K562 (cell line): Measurements from ENCODE around the gene OPRL1. TPM values are rescaled to one million over a fixed set of nuclear protein-coding genes. Genes with fewer than 3 reads are reported as not detected.

Source experiments
- CBX1 ChIP-seq: sonication (generic); IDR thresholded peaks from 2 replicates; pipeline ENCODE4 v1.6.1; 2016; ENCODE audit warnings: antibody characterized with exemption, low read depth, mild to moderate bottlenecking
- CREM ChIP-seq: IDR thresholded peaks from 2 replicates; pipeline ENCODE4 v1.6.1; 2014; ENCODE audit warnings: antibody characterized with exemption, low read depth
- GABPB1 ChIP-seq: sonication (generic); formaldehyde crosslinking; IDR thresholded peaks from 2 replicates; pipeline ENCODE4 v1.8.0; 2022; ENCODE audit warnings: mild to moderate bottlenecking, missing genetic modification reagents
- GTF2A2 ChIP-seq: IDR thresholded peaks from 2 replicates; pipeline ENCODE4 v1.6.1; 2016; ENCODE audit warnings: mild to moderate bottlenecking, missing genetic modification characterization, missing compliant biosample characterization
- GTF2E2 ChIP-seq: fragments of 200-800 bp; sonication (Bioruptor generic); IDR thresholded peaks from 2 replicates; pipeline ENCODE4 v1.6.1; 2016; ENCODE audit warnings: missing genetic modification characterization, missing compliant biosample characterization
- POLR2A ChIP-seq: fragments of 450-650 bp; conservative IDR thresholded peaks from 2 replicates; pipeline ENCODE4 v1.6.1; 2016
- PYGO2 ChIP-seq: fragments of 450-650 bp; IDR thresholded peaks from 2 replicates; pipeline ENCODE4 v1.6.1; 2016; ENCODE audit warnings: mild to moderate bottlenecking, missing genetic modification characterization, moderate library complexity, missing compliant biosample characterization
- REST ChIP-seq, 2 experiments: fragments of 450-650 bp; formaldehyde crosslinking in 1 of 2; IDR thresholded peaks; 2 replicates each; pipeline versions ENCODE4 v1.4.0 to v1.6.1; 2014 to 2020; ENCODE audit warnings: mild to moderate bottlenecking in 2 of 2, borderline replicate concordance in 1 of 2, low read depth in 1 of 2
- SRF ChIP-seq, 2 experiments: fragments of 250-450, 450-650 bp in 1 of 2; sonication (Bioruptor Pico) in 1 of 2; sonication (generic) in 1 of 2; formaldehyde crosslinking; IDR thresholded peaks; 2 replicates each; pipeline versions ENCODE4 v1.5.0 to v1.5.1; 2020 to 2022; ENCODE audit warnings: mild to moderate bottlenecking in 1 of 2, missing genetic modification reagents in 1 of 2
- SRSF7 ChIP-seq: fragments of 200-400 bp; formaldehyde crosslinking; optimal IDR thresholded peaks from 2 replicates; pipeline ENCODE3; 2017; ENCODE audit warnings: mild to moderate bottlenecking, low read depth, low read length
- ZNF57 ChIP-seq: fragments of 450-650 bp; formaldehyde crosslinking; IDR thresholded peaks from 2 replicates; pipeline ENCODE4 v1.4.0; 2020; ENCODE audit warnings: mild to moderate bottlenecking, moderate library complexity
- ZNF644 ChIP-seq: fragments of 200-800 bp; sonication (Bioruptor generic); IDR thresholded peaks from 2 replicates; pipeline ENCODE4 v1.6.1; 2016; ENCODE audit warnings: low read depth, missing genetic modification characterization, missing compliant biosample characterization
- ZSCAN32 ChIP-seq: fragments of 450-650 bp; formaldehyde crosslinking; IDR thresholded peaks from 2 replicates; pipeline ENCODE4 v1.4.0; 2020; ENCODE audit warnings: mild to moderate bottlenecking, moderate library complexity
- polyA plus RNA-seq, 8 experiments: library from polyadenylated mRNA; depleted of rRNA in 4 of 8; stranded (reverse) in 5 of 8; unstranded in 3 of 8; fragments of >200 nt; fragmentation: Nextera tagmentation in 2 of 8; fragmentation: Illumina TruSeq in 1 of 8; extraction: Ambion mirVana in 2 of 8; extraction: Trizol in 1 of 8; gene quantifications; 2 replicates each; pipeline versions ENCODE4 v1.2.1 to v1.2.3, GENCODE V29; 2011 to 2014; ENCODE audit warnings: inconsistent platforms in 1 of 8, missing spikeins in 1 of 8
- total RNA-seq, 7 experiments: library from RNA; depleted of rRNA in 6 of 7; stranded (reverse); fragments of >200 nt in 6 of 7; fragmentation: Illumina TruSeq in 2 of 7; extraction: Trizol in 2 of 7; gene quantifications; 2 replicates each; pipeline versions ENCODE4 v1.2.1 to v1.2.3, GENCODE V29; 2011 to 2021; ENCODE audit warnings: low replicate concordance in 1 of 7
- TF ChIP-seq, protein P1 (sequence below), 2 experiments: fragments of 150-350 bp in 1 of 2; IDR thresholded peaks; 2 replicates each; pipeline ENCODE4 v1.6.1; 2012 to 2016; ENCODE audit warnings: low read depth in 2 of 2, low read length in 2 of 2, mild to moderate bottlenecking in 1 of 2, moderate library complexity in 1 of 2
- TF ChIP-seq, protein P2 (sequence below): sonication (generic); formaldehyde crosslinking; IDR thresholded peaks from 2 replicates; pipeline ENCODE4 v1.9.0; 2022; ENCODE audit warnings: mild to moderate bottlenecking, missing genetic modification reagents

OPRL1 gene
- total and polyA plus RNA-seq, 9 of the 15 experiments (the other 6 are each of a cell fraction or from before 2014, with no cell fraction given) = 0.06 to 0.33 (median 0.11) TPM; not detected in 2

DNA sequence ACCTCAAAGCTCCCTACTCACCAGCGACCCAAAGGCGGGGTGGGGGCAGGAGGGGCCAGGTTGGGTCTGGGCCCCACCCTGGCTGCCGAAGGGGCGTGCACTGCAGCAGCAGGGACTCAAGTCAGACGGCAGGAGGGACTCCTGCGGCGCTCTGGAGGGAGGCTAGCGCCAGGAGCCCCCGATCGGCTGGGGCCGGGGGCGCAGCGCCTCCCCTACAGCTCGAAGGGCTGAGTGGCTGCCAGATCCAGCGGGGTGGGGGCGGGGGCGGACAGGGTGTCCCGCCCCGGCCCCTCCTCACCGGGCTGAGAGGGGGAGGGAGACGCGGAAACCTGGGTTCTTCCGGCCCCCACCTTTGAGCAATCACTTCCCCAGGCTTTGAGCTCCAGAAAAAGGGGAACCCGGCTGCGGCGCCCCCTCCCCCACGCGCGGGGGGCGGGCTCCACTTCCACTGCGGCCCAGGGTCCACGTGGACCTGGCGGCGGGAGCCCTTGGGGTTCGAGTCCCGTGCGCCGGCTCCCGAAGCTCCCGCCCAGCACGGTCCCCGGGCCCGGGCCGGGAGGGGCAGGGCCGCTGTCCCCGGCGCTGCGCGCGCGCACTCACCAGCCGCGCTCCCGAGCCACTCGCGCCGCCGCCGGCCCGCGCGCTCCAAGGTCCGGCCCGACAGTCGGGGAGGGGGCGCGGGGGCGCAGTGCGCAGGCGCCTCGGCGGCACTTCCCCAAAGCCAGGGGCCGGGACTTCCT lies 439 bp upstream of the OPRL1 start, which contains the start of gene RGS19 (continued):
- TF ChIP-seq GTF2E2 (tag) (no peak), REST (IDR thresholded peaks at IDR 0.05; ENCODE audit: borderline replicate concordance) (no peak), REST (CRISPR knock-in tag; IDR thresholded peaks at IDR 0.05; ENCODE audit: low read depth) (no peak; the same call in 1 of the 2 replicates), POLR2A (peak; percentile 63), SRSF7 (no peak), ZSCAN32 (CRISPR knock-in tag) (no peak), PYGO2 (no peak), ZNF644 (tag) (no peak), GTF2A2 (tag) (no peak), ZNF57 (CRISPR knock-in tag) (no peak), GABPB1 (CRISPR knock-in tag) (peak; percentile 33), SRF (CRISPR knock-in tag; IDR thresholded peaks at IDR 0.05) (no peak), CREM (no peak), CBX1 (0 out of 2 replicates have a peak, but pooled peaks have one; percentile 57)
- TF ChIP-seq, protein P1, sequence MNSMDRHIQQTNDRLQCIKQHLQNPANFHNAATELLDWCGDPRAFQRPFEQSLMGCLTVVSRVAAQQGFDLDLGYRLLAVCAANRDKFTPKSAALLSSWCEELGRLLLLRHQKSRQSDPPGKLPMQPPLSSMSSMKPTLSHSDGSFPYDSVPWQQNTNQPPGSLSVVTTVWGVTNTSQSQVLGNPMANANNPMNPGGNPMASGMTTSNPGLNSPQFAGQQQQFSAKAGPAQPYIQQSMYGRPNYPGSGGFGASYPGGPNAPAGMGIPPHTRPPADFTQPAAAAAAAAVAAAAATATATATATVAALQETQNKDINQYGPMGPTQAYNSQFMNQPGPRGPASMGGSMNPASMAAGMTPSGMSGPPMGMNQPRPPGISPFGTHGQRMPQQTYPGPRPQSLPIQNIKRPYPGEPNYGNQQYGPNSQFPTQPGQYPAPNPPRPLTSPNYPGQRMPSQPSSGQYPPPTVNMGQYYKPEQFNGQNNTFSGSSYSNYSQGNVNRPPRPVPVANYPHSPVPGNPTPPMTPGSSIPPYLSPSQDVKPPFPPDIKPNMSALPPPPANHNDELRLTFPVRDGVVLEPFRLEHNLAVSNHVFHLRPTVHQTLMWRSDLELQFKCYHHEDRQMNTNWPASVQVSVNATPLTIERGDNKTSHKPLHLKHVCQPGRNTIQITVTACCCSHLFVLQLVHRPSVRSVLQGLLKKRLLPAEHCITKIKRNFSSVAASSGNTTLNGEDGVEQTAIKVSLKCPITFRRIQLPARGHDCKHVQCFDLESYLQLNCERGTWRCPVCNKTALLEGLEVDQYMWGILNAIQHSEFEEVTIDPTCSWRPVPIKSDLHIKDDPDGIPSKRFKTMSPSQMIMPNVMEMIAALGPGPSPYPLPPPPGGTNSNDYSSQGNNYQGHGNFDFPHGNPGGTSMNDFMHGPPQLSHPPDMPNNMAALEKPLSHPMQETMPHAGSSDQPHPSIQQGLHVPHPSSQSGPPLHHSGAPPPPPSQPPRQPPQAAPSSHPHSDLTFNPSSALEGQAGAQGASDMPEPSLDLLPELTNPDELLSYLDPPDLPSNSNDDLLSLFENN (IDR thresholded peaks at IDR 0.05; ENCODE audit: low read depth in 2 of 2, low read length in 2 of 2) = no peak
- TF ChIP-seq, protein P2, sequence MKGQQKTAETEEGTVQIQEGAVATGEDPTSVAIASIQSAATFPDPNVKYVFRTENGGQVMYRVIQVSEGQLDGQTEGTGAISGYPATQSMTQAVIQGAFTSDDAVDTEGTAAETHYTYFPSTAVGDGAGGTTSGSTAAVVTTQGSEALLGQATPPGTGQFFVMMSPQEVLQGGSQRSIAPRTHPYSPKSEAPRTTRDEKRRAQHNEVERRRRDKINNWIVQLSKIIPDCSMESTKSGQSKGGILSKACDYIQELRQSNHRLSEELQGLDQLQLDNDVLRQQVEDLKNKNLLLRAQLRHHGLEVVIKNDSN (CRISPR knock-in tag) = no peak
